Suprapubic skin (tissue), 4 donors: ENCODE results near the gene TRAF3IP1.

Experiments
- POLR2A ChIP-seq, 2 donors: fragments of 450-650 bp; IDR thresholded peaks; one replicate each; pipeline ENCODE4 v1.6.1; 2017; ENCODE audit warnings: antibody characterized with exemption in 2 of 2, mild to moderate bottlenecking in 2 of 2, moderate library complexity in 2 of 2
- POLR2AphosphoS5 ChIP-seq, 3 donors: sonication (generic); formaldehyde crosslinking; IDR thresholded peaks; one replicate each; pipeline ENCODE4 v1.6.1; 2017; ENCODE audit warnings: antibody characterized with exemption in 3 of 3
- TF ChIP-seq, protein P1 (sequence below), 2 donors: fragments of 200-600 bp in 1 of 2; fragments of 450-650 bp in 1 of 2; sonication (generic) in 1 of 2; IDR thresholded peaks; one replicate each; pipeline ENCODE4 v1.5.1; 2016 to 2019; ENCODE audit warnings: antibody characterized with exemption in 2 of 2, mild to moderate bottlenecking in 1 of 2, moderate library complexity in 1 of 2

DNA sequence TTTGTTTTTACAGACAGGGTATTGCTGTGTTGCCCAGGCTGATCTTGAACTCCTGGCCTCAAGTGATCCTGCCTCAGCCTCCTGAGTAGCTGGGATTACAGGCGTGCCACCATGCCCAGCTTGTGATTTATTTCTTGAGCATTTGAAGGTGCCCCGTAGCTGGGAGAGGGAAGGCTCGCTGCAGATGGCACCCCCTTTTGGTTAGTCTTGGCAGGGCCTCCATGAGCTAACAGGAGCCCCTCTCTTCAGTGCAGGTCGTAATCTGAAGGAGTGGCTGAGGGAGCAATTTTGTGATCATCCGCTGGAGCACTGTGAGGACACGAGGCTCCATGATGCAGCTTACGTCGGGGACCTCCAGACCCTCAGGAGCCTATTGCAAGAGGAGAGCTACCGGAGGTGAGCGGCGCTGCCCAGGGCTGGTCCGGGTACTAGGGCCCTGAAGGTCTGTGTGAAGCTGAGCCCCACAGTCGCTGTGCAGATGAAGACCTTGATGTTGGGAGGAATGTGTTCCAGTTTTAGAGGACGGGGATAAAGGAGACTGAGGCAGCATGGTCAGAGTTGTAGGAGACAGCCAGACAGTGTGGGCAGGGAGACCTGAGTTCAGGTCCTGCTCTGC lies 113.1 kb downstream of the TRAF3IP1 start:
- TF ChIP-seq, protein P1, sequence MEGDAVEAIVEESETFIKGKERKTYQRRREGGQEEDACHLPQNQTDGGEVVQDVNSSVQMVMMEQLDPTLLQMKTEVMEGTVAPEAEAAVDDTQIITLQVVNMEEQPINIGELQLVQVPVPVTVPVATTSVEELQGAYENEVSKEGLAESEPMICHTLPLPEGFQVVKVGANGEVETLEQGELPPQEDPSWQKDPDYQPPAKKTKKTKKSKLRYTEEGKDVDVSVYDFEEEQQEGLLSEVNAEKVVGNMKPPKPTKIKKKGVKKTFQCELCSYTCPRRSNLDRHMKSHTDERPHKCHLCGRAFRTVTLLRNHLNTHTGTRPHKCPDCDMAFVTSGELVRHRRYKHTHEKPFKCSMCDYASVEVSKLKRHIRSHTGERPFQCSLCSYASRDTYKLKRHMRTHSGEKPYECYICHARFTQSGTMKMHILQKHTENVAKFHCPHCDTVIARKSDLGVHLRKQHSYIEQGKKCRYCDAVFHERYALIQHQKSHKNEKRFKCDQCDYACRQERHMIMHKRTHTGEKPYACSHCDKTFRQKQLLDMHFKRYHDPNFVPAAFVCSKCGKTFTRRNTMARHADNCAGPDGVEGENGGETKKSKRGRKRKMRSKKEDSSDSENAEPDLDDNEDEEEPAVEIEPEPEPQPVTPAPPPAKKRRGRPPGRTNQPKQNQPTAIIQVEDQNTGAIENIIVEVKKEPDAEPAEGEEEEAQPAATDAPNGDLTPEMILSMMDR (IDR thresholded peaks at IDR 0.05): no peak
- TF ChIP-seq POLR2A (IDR thresholded peaks at IDR 0.05): no peak
- no peak for TF ChIP-seq POLR2AphosphoS5 (IDR thresholded peaks at IDR 0.05)
